ENCODE data around the gene PLCB3.

DNA sequence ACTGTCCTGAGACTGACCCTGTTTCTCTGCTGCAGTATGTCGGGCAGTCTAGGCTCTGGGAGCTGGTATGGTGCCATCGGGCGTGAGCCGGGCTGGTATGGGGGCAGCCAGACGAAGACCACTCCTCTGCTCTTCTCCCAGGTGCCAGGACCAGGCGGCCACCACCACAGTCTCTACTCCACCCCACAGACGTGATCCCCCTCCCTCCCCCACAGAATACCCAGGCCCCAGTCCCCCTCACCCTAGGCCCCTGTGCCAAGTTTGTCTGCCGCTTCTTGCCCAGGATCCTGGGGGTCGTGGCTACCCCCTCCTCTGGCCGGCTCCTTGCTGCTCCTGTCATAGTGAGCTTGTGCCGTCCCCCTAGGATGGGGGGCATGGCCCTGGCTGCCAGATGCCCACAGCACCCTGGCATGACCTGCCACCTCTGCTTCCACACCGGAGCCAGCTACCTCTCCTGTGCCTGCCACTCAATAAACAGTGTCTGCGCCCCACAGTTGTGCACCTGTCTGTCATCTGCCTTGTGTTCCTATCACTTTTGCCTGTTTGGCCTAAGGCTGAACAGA, 37.8 kb downstream of the PLCB3 start:
- TF ChIP-seq, protein P1, sequence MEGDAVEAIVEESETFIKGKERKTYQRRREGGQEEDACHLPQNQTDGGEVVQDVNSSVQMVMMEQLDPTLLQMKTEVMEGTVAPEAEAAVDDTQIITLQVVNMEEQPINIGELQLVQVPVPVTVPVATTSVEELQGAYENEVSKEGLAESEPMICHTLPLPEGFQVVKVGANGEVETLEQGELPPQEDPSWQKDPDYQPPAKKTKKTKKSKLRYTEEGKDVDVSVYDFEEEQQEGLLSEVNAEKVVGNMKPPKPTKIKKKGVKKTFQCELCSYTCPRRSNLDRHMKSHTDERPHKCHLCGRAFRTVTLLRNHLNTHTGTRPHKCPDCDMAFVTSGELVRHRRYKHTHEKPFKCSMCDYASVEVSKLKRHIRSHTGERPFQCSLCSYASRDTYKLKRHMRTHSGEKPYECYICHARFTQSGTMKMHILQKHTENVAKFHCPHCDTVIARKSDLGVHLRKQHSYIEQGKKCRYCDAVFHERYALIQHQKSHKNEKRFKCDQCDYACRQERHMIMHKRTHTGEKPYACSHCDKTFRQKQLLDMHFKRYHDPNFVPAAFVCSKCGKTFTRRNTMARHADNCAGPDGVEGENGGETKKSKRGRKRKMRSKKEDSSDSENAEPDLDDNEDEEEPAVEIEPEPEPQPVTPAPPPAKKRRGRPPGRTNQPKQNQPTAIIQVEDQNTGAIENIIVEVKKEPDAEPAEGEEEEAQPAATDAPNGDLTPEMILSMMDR (conservative IDR thresholded peaks at IDR 0.05; ENCODE audit: low read depth, low read length): no peak
- TF ChIP-seq EZH2 (IDR thresholded peaks at IDR 0.05; ENCODE audit: borderline replicate concordance, low read depth, low read length, poor library complexity, severe bottlenecking): no peak
